K562 (cell line): ENCODE results near the gene PCDHGB1.
"Not testable (repeated sequence)": the region's sequence is repeated elsewhere in the genome, so short reads cannot be mapped to it uniquely, and the experiment has no call there.

Experiments used
- CC2D1A ChIP-seq: fragments of 450-650 bp; IDR thresholded peaks from 2 replicates; pipeline ENCODE4 v1.6.1; 2017; ENCODE audit warnings: mild to moderate bottlenecking
- CHD1 ChIP-seq: fragments of 200-600 bp; sonication (generic); IDR thresholded peaks from one replicate; pipeline ENCODE4 v1.6.1; 2012; ENCODE audit warnings: mild to moderate bottlenecking, moderate library complexity, low read length, inconsistent platforms
- FIP1L1 ChIP-seq: fragments of 200-400 bp; formaldehyde crosslinking; IDR thresholded peaks from 2 replicates; pipeline ENCODE4 v1.6.1; 2018; ENCODE audit warnings: mild to moderate bottlenecking, low read depth, low read length; ENCODE audit not compliant: poor library complexity, severe bottlenecking
- FOXO4 ChIP-seq: fragments of 450-650 bp; formaldehyde crosslinking; IDR thresholded peaks from 2 replicates; pipeline ENCODE4 v1.4.0; 2020; ENCODE audit warnings: mild to moderate bottlenecking, moderate library complexity
- POLR2A ChIP-seq: fragments of 450-650 bp; conservative IDR thresholded peaks from 2 replicates; pipeline ENCODE4 v1.6.1; 2016
- ZNF143 ChIP-seq: sonication (generic); formaldehyde crosslinking; IDR thresholded peaks from 2 replicates; pipeline ENCODE4 v1.9.0; 2022; ENCODE audit warnings: mild to moderate bottlenecking, missing genetic modification reagents

- TF ChIP-seq CC2D1A; CHD1; ZNF143 (CRISPR knock-in tag); FOXO4 (CRISPR knock-in tag); FIP1L1; POLR2A: not testable (repeated sequence)
These were observed 44.7 kb downstream of the PCDHGB1 start for GRCh38 chr5:141394401-141395187.
